Glomerular endothelial cell (primary cell): ENCODE measurements around the gene BOK. TPM values are rescaled to one million over a fixed set of nuclear protein-coding genes. Genes with fewer than 3 reads are reported as not detected.

ENCODE experiments used
- DNase-seq: peaks from one replicate; pipeline ENCODE4 v3.0.0-alpha.2; 2011; ENCODE audit warnings: low read depth, low spot score; ENCODE audit errors: extremely low read depth
- total RNA-seq: library from RNA; depleted of rRNA; stranded (reverse); fragments of >200 nt; gene quantifications from 2 replicates; pipeline ENCODE4 v1.2.3, GENCODE V29; 2015

Gene BOK
- total RNA-seq, 1 donor from 2014 or later: 117 TPM

DNA sequence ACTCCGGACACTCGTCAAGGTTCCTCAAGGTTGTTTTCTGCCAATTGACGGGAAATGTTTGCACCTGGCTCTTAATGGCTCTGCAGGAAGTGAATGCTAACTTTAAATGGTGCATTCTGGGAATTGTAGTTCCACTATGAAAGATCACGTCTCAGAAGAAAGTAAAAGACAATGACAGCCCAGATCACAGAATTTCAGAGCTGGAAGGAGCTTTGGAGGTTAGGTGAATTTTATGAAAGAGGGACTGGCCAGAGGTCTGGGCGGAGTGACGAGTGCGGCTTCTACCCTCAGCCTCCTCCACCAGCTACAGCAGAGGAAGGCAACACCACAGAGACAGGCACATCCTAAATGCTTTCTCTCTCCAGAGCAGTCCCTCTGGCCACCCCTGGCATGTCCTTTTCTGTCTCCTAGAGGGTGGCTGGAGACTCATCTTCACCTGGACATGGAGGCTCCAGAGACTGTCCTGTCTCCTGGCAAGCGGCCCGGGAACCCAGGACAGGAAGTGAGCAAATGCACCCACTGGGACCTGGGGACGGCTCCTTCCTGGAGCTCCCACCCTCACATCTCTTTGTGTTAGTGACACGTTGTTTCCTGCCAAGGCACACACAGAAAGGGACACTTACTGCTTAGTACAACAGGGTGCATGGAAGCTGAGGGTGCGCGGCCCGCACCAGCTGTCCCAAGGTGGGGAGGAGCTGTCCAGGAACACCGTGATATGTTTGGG is 59.0 kb downstream of the BOK start:
- no peak for DNase-seq

DNA sequence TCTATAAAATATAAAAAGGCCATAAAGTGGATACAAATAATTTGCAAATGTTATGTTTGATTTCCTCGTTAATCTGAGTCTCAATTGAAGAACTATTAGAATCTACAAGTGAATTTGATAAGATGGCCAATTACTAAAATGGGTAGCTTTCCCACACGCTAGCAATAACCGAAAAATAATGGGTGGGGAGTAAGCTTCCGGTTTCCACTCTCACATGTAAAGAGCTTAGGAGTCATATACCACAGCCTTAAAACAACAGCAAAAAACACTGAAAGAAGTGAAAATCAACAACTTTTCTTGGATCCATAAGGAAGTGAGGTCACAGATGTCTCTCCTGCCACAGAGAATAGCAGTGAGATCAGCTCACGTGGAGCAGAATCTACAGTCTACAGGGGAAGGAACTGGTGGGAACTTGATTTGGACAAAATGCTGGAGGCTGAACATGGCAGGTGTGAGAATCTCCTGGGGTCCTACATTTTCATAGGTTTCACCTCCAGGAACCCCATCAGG is 59.8 kb downstream of the BOK start:
- no peak for DNase-seq

DNA sequence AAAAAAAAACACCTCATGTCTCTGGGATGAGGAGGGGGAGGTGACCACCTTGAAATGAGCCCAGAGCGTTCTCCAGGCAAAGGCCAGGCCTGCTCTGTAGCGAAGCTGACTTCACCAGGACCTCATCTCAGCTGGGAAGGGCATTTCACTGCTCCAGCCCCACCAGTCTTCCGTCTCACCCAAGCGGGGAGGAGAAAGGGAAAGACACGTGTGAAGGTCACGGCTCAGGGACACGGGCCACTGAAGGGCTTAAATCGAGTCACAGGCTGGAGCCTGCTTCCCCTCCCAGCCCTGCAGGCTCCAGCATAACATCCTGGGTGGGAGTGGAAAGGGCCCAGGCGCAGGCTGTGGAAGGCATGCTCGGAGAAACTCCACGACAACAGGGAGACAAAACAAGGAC is 60.3 kb downstream of the BOK start:
- no peak for DNase-seq

DNA sequence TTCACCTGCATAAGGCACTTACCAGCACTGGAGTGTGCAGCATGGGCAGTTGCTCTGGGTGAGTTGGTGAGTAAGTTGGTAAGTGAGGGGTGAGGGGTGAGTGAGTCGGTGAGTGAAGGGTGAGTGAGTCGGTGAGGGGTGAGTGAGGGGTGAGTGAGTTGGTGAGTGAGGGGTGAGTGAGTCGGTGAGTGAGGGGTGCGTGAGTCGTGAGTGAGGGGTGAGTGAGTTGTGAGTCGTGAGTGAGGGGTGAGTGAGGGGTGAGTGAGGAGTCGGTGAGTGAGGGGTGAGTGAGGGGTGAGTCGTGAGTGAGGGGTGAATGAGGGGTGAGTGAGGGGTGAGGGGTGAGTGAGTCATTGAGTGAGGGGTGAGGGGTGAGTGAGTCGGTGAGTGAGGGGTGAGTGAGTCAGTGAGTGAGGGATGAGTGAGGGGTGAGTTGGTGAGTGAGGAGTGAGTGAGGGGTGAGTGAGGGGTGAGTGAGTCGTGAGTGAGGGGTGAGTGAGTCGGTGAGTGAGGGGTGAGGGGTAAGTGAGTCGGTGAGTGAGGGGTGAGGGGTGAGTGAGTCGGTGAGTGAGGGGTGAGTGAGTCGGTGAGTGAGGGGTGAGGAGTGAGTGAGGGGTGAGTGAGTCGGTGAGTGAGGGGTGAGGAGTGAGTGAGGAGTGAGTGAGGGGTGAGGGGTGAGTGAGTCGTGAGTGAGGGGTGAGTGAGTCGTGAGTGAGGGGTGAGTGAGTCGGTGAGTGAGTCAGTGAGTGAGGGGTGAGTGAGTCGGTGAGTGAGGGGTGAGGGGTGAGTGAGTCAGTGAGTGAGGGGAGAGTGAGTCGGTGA is 61.3 kb downstream of the BOK start:
- no peak for DNase-seq

DNA sequence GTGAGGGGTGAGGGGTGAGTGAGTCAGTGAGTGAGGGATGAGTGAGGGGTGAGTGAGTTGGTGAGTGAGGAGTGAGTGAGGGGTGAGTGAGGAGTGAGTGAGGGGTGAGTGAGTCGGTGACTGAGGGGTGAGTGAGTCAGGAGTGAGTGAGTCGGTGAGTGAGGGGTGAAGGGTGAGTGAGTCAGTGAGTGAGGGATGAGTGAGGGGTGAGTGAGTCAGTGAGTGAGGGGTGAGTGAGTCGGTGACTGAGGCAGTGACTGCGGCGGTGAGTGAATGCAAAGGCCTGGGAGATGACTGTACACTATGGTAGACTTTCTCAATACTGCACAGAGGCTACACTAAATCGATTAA is 61.8 kb downstream of the BOK start:
- no peak for DNase-seq

Other genes with a start within 250 kb of the BOK start
- 627 and 640 TPM in 2 replicates for gene HDLBP, start 243.1 kb upstream of the BOK start, total RNA-seq
- 433 and 458 TPM in 2 replicates for gene SEPTIN2, start 242.8 kb upstream of the BOK start, total RNA-seq
- 27.0 and 28.5 TPM in 2 replicates for gene FARP2, start 202.5 kb upstream of the BOK start, total RNA-seq
- gene STK25, start 50.2 kb upstream of the BOK start, total RNA-seq: 285 and 334 TPM in 2 replicates
- 46.7 and 50.9 TPM in 2 replicates for gene THAP4, start 78.4 kb downstream of the BOK start, total RNA-seq
- gene ATG4B, start 78.9 kb downstream of the BOK start, total RNA-seq: 79.1 and 84.4 TPM in 2 replicates
- 26.3 and 33.4 TPM in 2 replicates for gene DTYMK, start 128.1 kb downstream of the BOK start, total RNA-seq
- 7.9 and 16.2 TPM in 2 replicates for gene ING5, start 143.3 kb downstream of the BOK start, total RNA-seq
- gene D2HGDH, start 175.9 kb downstream of the BOK start, total RNA-seq: 8.8 and 11.2 TPM in 2 replicates
- not detected in 2 replicates for gene GAL3ST2, start 218.1 kb downstream of the BOK start, total RNA-seq